Dermis microvascular lymphatic vessel endothelial cell (primary cell): ENCODE data around the gene ZNF593OS. TPM values are rescaled to one million over a fixed set of nuclear protein-coding genes. Genes with fewer than 3 reads are reported as not detected.

Experiments used
- DNase-seq, 2 donors: peaks; one replicate each; pipeline versions ENCODE4 v3.0.0 to v3.0.0-alpha.2; 2010; ENCODE audit warnings: low read depth in 2 of 2
- total RNA-seq: library from RNA; depleted of rRNA; stranded (reverse); fragments of >200 nt; gene quantifications from 2 replicates; pipeline ENCODE4 v1.2.1, GENCODE V29; 2014

The ZNF593OS gene
- total RNA-seq, 1 donor from 2014 or later, result not detected

- no peak for DNase-seq
Measured at GRCh38 chr1:26184086-26184485, 12.5 kb upstream of the ZNF593OS start.

- DNase-seq, result no peak
Measured at GRCh38 chr1:26182383-26182696, 10.7 kb upstream of the ZNF593OS start.

DNA sequence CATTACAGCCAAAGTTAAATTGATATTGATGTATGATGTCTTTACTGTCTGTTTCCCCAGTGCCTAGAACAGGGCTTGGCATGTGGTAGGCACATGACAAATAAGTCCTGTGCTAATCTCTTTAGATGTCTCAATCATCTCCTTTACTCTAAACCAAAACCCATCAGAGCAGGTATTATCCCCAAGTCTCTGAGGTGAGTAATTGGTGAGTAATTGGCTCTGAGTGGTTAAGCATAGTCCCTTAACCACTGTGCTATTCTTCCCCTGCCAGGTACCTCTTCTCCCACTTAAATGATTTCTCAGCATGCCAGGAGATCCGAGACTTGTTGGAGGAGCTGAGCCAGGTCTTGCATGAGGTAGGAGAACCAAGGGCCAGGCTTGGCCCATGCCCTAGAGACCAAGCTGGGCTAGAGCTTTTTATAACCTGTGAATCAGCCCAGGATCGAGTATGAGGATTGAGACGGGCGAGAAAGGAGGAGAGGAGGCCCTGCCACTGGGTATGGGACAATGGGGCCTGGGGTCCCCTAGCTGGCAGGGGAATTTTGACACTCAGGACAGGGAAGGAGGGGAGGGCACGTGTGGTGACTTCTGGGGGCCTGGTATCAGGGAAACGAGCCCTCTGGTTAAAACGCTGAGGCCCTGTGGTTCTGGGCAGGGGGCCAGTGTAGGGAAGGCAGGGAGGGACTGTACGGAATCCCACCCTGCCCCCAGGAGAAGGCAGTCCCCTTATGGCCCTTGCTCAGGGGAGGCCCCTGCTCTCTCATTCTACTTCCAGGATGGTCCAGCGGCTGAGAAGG lies 10.2 kb upstream of the ZNF593OS start:
- DNase-seq, result no peak

GRCh38 chr1:26180010-26180506 lies 8.4 kb upstream of the ZNF593OS start:
- DNase-seq, result no peak

- DNase-seq, result no peak
Measured at GRCh38 chr1:26177182-26177684, 5.6 kb upstream of the ZNF593OS start, which contains the start of gene CNKSR1. Gene CNKSR1 (plus strand): TSS chr1:26177491. CDS start chr1:26177548, 57 bp downstream.

GRCh38 chr1:26175346-26175745 lies 3.7 kb upstream of the ZNF593OS start:
- DNase-seq, result no peak

- no peak for DNase-seq
Measured at GRCh38 chr1:26170472-26170821, 1.2 kb downstream of the ZNF593OS start.

DNA sequence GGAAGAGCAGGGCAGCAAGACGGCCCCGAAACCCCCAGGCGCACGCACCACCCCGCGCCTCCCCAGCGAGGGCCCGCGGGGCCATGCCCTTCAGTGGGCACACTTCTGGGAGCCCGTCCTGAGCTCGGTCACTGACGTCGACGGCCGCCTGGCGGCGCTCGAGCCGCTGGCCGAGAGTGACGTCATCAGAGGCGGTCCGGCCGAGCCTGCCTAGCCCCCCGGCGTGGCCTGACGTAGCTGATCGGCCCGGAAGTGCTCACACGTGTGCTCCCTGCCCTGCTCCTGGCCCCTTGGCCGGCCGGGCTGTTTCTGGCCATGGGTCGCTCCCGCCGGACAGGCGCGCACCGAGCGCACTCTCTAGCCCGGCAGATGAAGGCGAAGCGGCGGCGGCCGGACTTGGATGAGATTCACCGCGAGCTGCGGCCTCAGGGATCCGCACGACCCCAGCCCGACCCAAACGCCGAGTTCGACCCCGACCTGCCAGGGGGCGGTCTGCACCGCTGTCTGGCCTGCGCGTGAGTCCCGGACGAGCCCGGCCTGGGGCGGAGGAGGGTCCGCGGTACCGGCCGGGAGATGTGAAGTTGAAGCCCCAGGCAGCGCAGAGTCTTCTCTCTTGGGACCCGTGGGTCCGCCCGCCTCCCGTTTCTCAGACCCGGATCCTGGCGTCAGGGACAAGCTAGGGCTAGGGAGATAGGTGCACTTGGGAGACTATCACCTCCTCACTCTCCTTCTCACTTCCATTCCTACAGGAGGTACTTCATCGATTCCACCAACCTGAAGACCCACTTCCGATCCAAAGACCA lies 1.8 kb downstream of the ZNF593OS start, which contains the start of gene ZNF593:
Gene ZNF593 (plus strand): TSS at position 240 of the 803 bp plus-strand sequence. CDS start 76 bp downstream, at position 316.
- peak; percentile 85 to 93 for DNase-seq

DNA sequence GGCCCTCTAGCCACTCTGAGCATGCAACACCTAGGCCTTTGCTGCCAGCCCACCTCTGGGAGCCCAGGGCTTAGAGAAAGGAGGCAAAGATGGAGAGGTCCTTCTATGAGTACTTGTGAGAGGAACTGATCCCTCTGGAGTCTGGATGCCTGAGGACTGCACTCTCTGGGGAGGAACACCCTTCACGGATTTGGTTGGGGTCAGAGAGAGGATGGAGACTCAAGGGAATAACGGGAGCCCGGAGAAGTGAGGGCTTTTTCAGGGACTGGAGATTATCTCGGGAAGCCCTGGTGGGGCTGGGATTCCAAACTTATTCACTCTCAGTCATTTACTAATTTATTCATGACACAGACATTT lies 2.5 kb downstream of the ZNF593OS start:
- DNase-seq, result no peak

- DNase-seq, result no peak
Measured at GRCh38 chr1:26168410-26169197, 3.0 kb downstream of the ZNF593OS start, which contains the start of gene C1orf232. Gene C1orf232 (minus strand): TSS chr1:26168963. CDS start chr1:26168499, 464 bp downstream.

DNA sequence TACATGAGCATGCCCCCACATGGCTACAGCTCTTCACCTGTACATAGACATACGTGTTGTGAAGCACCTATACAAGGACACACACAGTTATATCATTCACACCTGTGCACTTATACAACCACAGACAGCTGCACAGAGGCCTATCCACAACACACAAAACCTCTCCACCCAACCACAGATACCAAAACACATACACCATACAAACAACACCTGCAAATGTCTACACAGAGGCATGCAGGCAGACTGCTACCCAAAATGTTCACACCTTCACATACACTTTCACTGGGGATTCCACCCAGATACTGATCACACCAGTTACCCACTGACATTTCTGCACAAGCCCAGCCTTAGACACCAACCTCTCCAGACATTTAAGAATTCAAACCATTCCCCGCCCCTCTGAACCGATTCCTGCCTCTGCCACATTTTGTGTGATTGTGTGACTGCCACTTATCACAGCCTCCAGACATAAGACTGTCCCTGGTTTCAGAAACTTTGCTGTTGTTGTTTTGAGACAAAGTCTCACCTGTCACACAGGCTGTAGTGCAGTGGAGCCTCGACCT lies 4.8 kb downstream of the ZNF593OS start:
- no peak for DNase-seq

- DNase-seq, result no peak
Measured at GRCh38 chr1:26164861-26165842, 6.5 kb downstream of the ZNF593OS start.

GRCh38 chr1:26164036-26164860 lies 7.4 kb downstream of the ZNF593OS start:
- DNase-seq, result peak in 1 of 2 donors; percentile 49

GRCh38 chr1:26163684-26164035 lies 8.0 kb downstream of the ZNF593OS start:
- no peak for DNase-seq

- DNase-seq, result no peak
Measured at GRCh38 chr1:26162220-26162709, 9.4 kb downstream of the ZNF593OS start.

- DNase-seq, result peak in 1 of 2 donors; percentile 61
Measured at GRCh38 chr1:26161415-26162219, 10.0 kb downstream of the ZNF593OS start.

- DNase-seq, result peak in 1 of 2 donors; percentile 49
Measured at GRCh38 chr1:26160527-26161414, 10.9 kb downstream of the ZNF593OS start.
